H9 (cell line): ENCODE data around the gene GP1BA. TPM values are rescaled to one million over a fixed set of nuclear protein-coding genes. Genes with fewer than 3 reads are reported as not detected.

ENCODE experiments used
- DNase-seq: peaks from one replicate; pipeline ENCODE4 v3.0.0-alpha.2; 2017
- H2AFZ ChIP-seq: one replicate; pipeline ENCODE4 v1.6.1; 2013; ENCODE audit warnings: mild to moderate bottlenecking, low read length, control low read depth, moderate library complexity
- H2AK5ac ChIP-seq: 2 replicates; pipeline ENCODE4 v1.6.1; 2013; ENCODE audit warnings: low read length, control low read depth, mixed read lengths; ENCODE audit not compliant: insufficient read length
- H2BK120ac ChIP-seq: one replicate; pipeline ENCODE4 v1.6.1; 2013; ENCODE audit warnings: low read depth, mild to moderate bottlenecking, low read length, control low read depth, inconsistent platforms; ENCODE audit not compliant: poor library complexity, severe bottlenecking
- H2BK12ac ChIP-seq: 2 replicates; pipeline ENCODE4 v1.6.1; 2013; ENCODE audit warnings: low read length, control low read depth, mixed read lengths, low read depth; ENCODE audit not compliant: insufficient read length
- H2BK15ac ChIP-seq: 2 replicates; pipeline ENCODE4 v1.6.1; 2013; ENCODE audit warnings: low read depth, low read length, control low read depth
- H2BK20ac ChIP-seq: one replicate; pipeline ENCODE4 v1.6.1; 2013; ENCODE audit warnings: low read depth, mild to moderate bottlenecking, low read length, control low read depth, inconsistent platforms; ENCODE audit not compliant: poor library complexity, severe bottlenecking
- H2BK5ac ChIP-seq: 2 replicates; pipeline ENCODE4 v1.6.1; 2013; ENCODE audit warnings: low read length, control low read depth, mixed read lengths; ENCODE audit not compliant: insufficient read length
- H3K14ac ChIP-seq: 2 replicates; pipeline ENCODE4 v1.6.1; 2013; ENCODE audit warnings: low read length, control low read depth; ENCODE audit not compliant: insufficient read depth
- H3K18ac ChIP-seq: 2 replicates; pipeline ENCODE4 v1.6.1; 2013; ENCODE audit warnings: low read depth, mild to moderate bottlenecking, mixed read lengths, low read length, control low read depth; ENCODE audit not compliant: insufficient read length
- H3K23ac ChIP-seq: 2 replicates; pipeline ENCODE4 v1.6.1; 2013; ENCODE audit warnings: low read length, control low read depth, mixed read lengths, low read depth; ENCODE audit not compliant: insufficient read length
- H3K23me2 ChIP-seq: 2 replicates; pipeline ENCODE4 v1.6.1; 2013; ENCODE audit warnings: low read depth, mild to moderate bottlenecking, mixed read lengths, low read length, control low read depth; ENCODE audit not compliant: insufficient read length, poor library complexity, severe bottlenecking
- H3K27ac ChIP-seq: 2 replicates; pipeline ENCODE4 v1.5.1; 2013; ENCODE audit warnings: low read length, control low read depth, mixed read lengths, low read depth; ENCODE audit not compliant: insufficient read length
- H3K27me3 ChIP-seq: 2 replicates; pipeline ENCODE4 v1.6.1; 2013; ENCODE audit warnings: low read length, control low read depth, inconsistent platforms; ENCODE audit not compliant: insufficient read depth
- H3K4ac ChIP-seq: 2 replicates; pipeline ENCODE4 v1.6.1; 2013; ENCODE audit warnings: low read depth, mild to moderate bottlenecking, control low read depth, inconsistent platforms, low read length, moderate library complexity
- H3K4me1 ChIP-seq: 2 replicates; pipeline ENCODE4 v1.6.1; 2013; ENCODE audit warnings: low read length, control low read depth, inconsistent platforms; ENCODE audit not compliant: insufficient read depth
- H3K4me2 ChIP-seq: 2 replicates; pipeline ENCODE4 v1.6.1; 2013; ENCODE audit warnings: low read length, control low read depth, mixed read lengths; ENCODE audit not compliant: insufficient read length, insufficient read depth
- H3K56ac ChIP-seq: 2 replicates; pipeline ENCODE4 v1.6.1; 2013; ENCODE audit warnings: low read depth, mild to moderate bottlenecking, mixed read lengths, low read length, control low read depth; ENCODE audit not compliant: insufficient read length
- H3K79me1 ChIP-seq: 2 replicates; pipeline ENCODE4 v1.6.1; 2013; ENCODE audit warnings: low read depth, mild to moderate bottlenecking, moderate library complexity, low read length, control low read depth, inconsistent platforms; ENCODE audit not compliant: insufficient read depth, poor library complexity, severe bottlenecking
- H3K79me2 ChIP-seq: 2 replicates; pipeline ENCODE4 v1.6.1; 2013; ENCODE audit warnings: low read length, control low read depth, inconsistent platforms; ENCODE audit not compliant: insufficient read depth
- H3K9ac ChIP-seq: 2 replicates; pipeline ENCODE4 v1.6.1; 2013; ENCODE audit warnings: low read length, control low read depth, mixed read lengths; ENCODE audit not compliant: insufficient read length; ENCODE audit errors: extremely low read depth
- H3K9me3 ChIP-seq: one replicate; pipeline ENCODE4 v1.6.1; 2013; ENCODE audit warnings: low read depth, low read length, inconsistent platforms; ENCODE audit not compliant: control insufficient read depth
- H3T11ph ChIP-seq: one replicate; pipeline ENCODE4 v1.6.1; 2013; ENCODE audit warnings: mild to moderate bottlenecking, low read length, control low read depth, inconsistent platforms
- H4K20me1 ChIP-seq: one replicate; pipeline ENCODE4 v1.6.1; 2013; ENCODE audit not compliant: control insufficient read depth, insufficient read length, insufficient read depth
- H4K5ac ChIP-seq: 2 replicates; pipeline ENCODE4 v1.6.1; 2013; ENCODE audit warnings: low read depth, mild to moderate bottlenecking, mixed read lengths, low read length, control low read depth; ENCODE audit not compliant: insufficient read length
- H4K8ac ChIP-seq: replicated peaks from 2 replicates; pipeline ENCODE4 v1.6.1; 2013; ENCODE audit warnings: low read length, control low read depth, mixed read lengths, low read depth; ENCODE audit not compliant: insufficient read length
- H4K91ac ChIP-seq: 2 replicates; pipeline ENCODE4 v1.6.1; 2013; ENCODE audit warnings: low read depth, mild to moderate bottlenecking, moderate library complexity, mixed read lengths, low read length, control low read depth; ENCODE audit not compliant: insufficient read length
- H3K27ac Mint-ChIP-seq, 3 experiments: 2 replicates in 2 of 3; 3 replicates in 1 of 3; pipeline ENCODE4 v1.8.0; 2020 to 2021; ENCODE audit warnings: mixed read lengths in 3 of 3, mild to moderate bottlenecking in 1 of 3, moderate library complexity in 1 of 3
- H3K27me3 Mint-ChIP-seq: 2 replicates; pipeline ENCODE4 v1.8.0; 2021; ENCODE audit warnings: low read depth, mild to moderate bottlenecking, moderate library complexity, mixed read lengths
- H3K36me3 Mint-ChIP-seq, 3 experiments: 2 replicates in 2 of 3; 3 replicates in 1 of 3; pipeline ENCODE4 v1.8.0; 2020 to 2021; ENCODE audit warnings: low read depth in 3 of 3, mixed read lengths in 3 of 3; ENCODE audit not compliant: insufficient read depth in 1 of 3
- H3K4me1 Mint-ChIP-seq, 2 experiments: 2 replicates each; pipeline ENCODE4 v1.8.0; 2020; ENCODE audit warnings: mixed read lengths in 2 of 2
- H3K4me3 Mint-ChIP-seq, 2 experiments: 2 replicates in 1 of 2; 3 replicates in 1 of 2; pipeline ENCODE4 v1.8.0; 2020 to 2021; ENCODE audit warnings: mild to moderate bottlenecking in 2 of 2, mixed read lengths in 2 of 2, moderate library complexity in 1 of 2
- H3K9me3 Mint-ChIP-seq, 2 experiments: 2 replicates in 1 of 2; 3 replicates in 1 of 2; pipeline ENCODE4 v1.8.0; 2020; ENCODE audit warnings: mild to moderate bottlenecking in 2 of 2, mixed read lengths in 2 of 2, moderate library complexity in 1 of 2
- WGBS: extraction: QIAGEN DNeasy Blood & Tissue Kit; methylation state at CpG from one replicate; pipeline ENCODE4 v1.1.7; 2013; ENCODE audit warnings: missing lambda C conversion rate, low lambda C conversion rate, mixed read lengths; ENCODE audit not compliant: insufficient read length; ENCODE audit errors: extremely low coverage; 5-methylcytosine and 5-hydroxymethylcytosine counted together
- total RNA-seq: library from RNA; stranded (reverse); gene quantifications from 2 replicates; pipeline ENCODE4 v1.2.1, GENCODE V29; 2021
- TF ChIP-seq, protein P1 (sequence below): fragments of 200-600 bp; sonication (generic); conservative IDR thresholded peaks from 3 replicates; pipeline ENCODE4 v1.8.0; 2021; ENCODE audit warnings: antibody characterized with exemption, mild to moderate bottlenecking

Gene GP1BA
- total RNA-seq, 1 experiment from 2014 or later, result not detected

DNA sequence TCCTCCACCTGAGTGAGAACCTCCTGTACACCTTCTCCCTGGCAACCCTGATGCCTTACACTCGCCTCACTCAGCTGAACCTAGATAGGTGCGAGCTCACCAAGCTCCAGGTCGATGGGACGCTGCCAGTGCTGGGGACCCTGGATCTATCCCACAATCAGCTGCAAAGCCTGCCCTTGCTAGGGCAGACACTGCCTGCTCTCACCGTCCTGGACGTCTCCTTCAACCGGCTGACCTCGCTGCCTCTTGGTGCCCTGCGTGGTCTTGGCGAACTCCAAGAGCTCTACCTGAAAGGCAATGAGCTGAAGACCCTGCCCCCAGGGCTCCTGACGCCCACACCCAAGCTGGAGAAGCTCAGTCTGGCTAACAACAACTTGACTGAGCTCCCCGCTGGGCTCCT lies 679 bp downstream of the GP1BA start:
- no peaks in the 10 kb centered on the region; the same call in 1 of the 2 replicates for H3K27me3 Mint-ChIP-seq
- H2BK120ac ChIP-seq, result no peak overlapping the region
- H3K18ac ChIP-seq, result no peak overlapping the region
- H3T11ph ChIP-seq, result no peak overlapping the region
- DNase-seq, result no peak
- no peak overlapping the region for H2BK12ac ChIP-seq
- H3K27ac Mint-ChIP-seq, result peak overlapping the region in 1 of 3 experiments; percentile 87; a peak in 1 of 7 replicates
- H2BK20ac ChIP-seq, result no peak overlapping the region
- H3K9me3 ChIP-seq, result no peaks in the 10 kb centered on the region
- H3K4me3 Mint-ChIP-seq, result no peak overlapping the region
- no peak overlapping the region for H4K5ac ChIP-seq
- no peak overlapping the region for H4K8ac ChIP-seq
- no peak overlapping the region for H3K23ac ChIP-seq
- H3K79me1 ChIP-seq, result no peaks in the 10 kb centered on the region
- no peak overlapping the region for H3K9ac ChIP-seq
- no peak overlapping the region for H4K91ac ChIP-seq
- TF ChIP-seq, protein P1, sequence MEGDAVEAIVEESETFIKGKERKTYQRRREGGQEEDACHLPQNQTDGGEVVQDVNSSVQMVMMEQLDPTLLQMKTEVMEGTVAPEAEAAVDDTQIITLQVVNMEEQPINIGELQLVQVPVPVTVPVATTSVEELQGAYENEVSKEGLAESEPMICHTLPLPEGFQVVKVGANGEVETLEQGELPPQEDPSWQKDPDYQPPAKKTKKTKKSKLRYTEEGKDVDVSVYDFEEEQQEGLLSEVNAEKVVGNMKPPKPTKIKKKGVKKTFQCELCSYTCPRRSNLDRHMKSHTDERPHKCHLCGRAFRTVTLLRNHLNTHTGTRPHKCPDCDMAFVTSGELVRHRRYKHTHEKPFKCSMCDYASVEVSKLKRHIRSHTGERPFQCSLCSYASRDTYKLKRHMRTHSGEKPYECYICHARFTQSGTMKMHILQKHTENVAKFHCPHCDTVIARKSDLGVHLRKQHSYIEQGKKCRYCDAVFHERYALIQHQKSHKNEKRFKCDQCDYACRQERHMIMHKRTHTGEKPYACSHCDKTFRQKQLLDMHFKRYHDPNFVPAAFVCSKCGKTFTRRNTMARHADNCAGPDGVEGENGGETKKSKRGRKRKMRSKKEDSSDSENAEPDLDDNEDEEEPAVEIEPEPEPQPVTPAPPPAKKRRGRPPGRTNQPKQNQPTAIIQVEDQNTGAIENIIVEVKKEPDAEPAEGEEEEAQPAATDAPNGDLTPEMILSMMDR, result no peak
- WGBS, result no CpG with 5 or more reads among the region's 12 CpGs
- no peaks in the 10 kb centered on the region for H3K27me3 ChIP-seq
- H3K4me2 ChIP-seq, result no peak overlapping the region
- no peaks in the 10 kb centered on the region for H3K9me3 Mint-ChIP-seq
- no peaks in the 10 kb centered on the region for H3K79me2 ChIP-seq
- peaks cover 3% of the 10 kb centered on the region for H4K20me1 ChIP-seq
- no peak overlapping the region for H2AK5ac ChIP-seq
- H3K36me3 Mint-ChIP-seq, result peaks cover 11 to 45% (median 23%) of the 10 kb centered on the region in 3 experiments
- H2BK5ac ChIP-seq, result no peak overlapping the region
- no peak overlapping the region for H3K56ac ChIP-seq
- H3K4ac ChIP-seq, result no peak overlapping the region
- H3K4me1 Mint-ChIP-seq, result peaks cover 16 to 19% of the 10 kb centered on the region in 2 experiments
- H2AFZ ChIP-seq, result no peak overlapping the region
- H2BK15ac ChIP-seq, result no peak overlapping the region
- no peak overlapping the region for H3K14ac ChIP-seq
- no peaks in the 10 kb centered on the region for H3K4me1 ChIP-seq
- H3K27ac ChIP-seq, result no peak overlapping the region
- no peaks in the 10 kb centered on the region for H3K23me2 ChIP-seq
